Measurements from ENCODE around the gene CYS1. TPM values are rescaled to one million over a fixed set of nuclear protein-coding genes. Genes with fewer than 3 reads are reported as not detected.
A peak's percentile ranks its signal among the peaks of the same experiment; 100 is the strongest.

Gene CYS1
- total and polyA plus RNA-seq, 4 donors: 0.07 to 4.1 (median 1.0) TPM

- TF ChIP-seq REST (IDR thresholded peaks at IDR 0.05): peak; percentile 86
Measured at GRCh38 chr2:10019174-10019573, 61.0 kb downstream of the CYS1 start (continued).

GRCh38 chr2:10017313-10017941 lies 62.8 kb downstream of the CYS1 start:
- H3K36me3 ChIP-seq (ENCODE audit: control insufficient read depth in 4 of 4, insufficient read depth in 3 of 4, low read depth in 1 of 4, low read length in 3 of 4): no peaks in the 10 kb centered on the region
- TF ChIP-seq CTCF (IDR thresholded peaks at IDR 0.05; ENCODE audit: low read depth, low read length, missing input control): no peak
- TF ChIP-seq NR2F2 (IDR thresholded peaks at IDR 0.05): no peak
- TF ChIP-seq SP1 (IDR thresholded peaks at IDR 0.05): peak; percentile 78
- peak; percentile 74 to 94 for TF ChIP-seq HNF4A (conservative IDR thresholded peaks at IDR 0.05)
- peak; percentile 51 for TF ChIP-seq FOXA2 (IDR thresholded peaks at IDR 0.05)
- peak; percentile 35 for TF ChIP-seq ZBTB33 (IDR thresholded peaks at IDR 0.05)
- TF ChIP-seq MAX (IDR thresholded peaks at IDR 0.05): peak; percentile 90
- no peak for TF ChIP-seq ATF3 (IDR thresholded peaks at IDR 0.05)
- TF ChIP-seq JUND (IDR thresholded peaks at IDR 0.05): peak in 1 of 2 donors; percentile 75
- TF ChIP-seq RXRA (IDR thresholded peaks at IDR 0.05): peak; percentile 70 to 96
- TF ChIP-seq RAD21 (IDR thresholded peaks at IDR 0.05): no peak
- peak in 1 of 2 donors; percentile 91 for TF ChIP-seq EGR1 (IDR thresholded peaks at IDR 0.05; ENCODE audit: low read depth in 2 of 2)
- DNase-seq (ENCODE audit: low spot score): no peak
- peak overlapping the region; percentile 64 to 72 for H3K27ac ChIP-seq (ENCODE audit: low read depth in 1 of 2, low read length in 2 of 2)
- H3K4me3 ChIP-seq (ENCODE audit: low read depth in 1 of 3, low read length in 3 of 3): no peak overlapping the region
- no peaks in the 10 kb centered on the region for H3K27me3 ChIP-seq (ENCODE audit: control insufficient read depth in 4 of 4, insufficient read depth in 4 of 4, low read length in 3 of 4)
- H3K9me3 ChIP-seq (ENCODE audit: control insufficient read depth in 4 of 4, low read length in 3 of 4): no peaks in the 10 kb centered on the region
- H3K4me1 ChIP-seq (ENCODE audit: control insufficient read depth in 4 of 4, insufficient read depth in 4 of 4, low read length in 3 of 4): peaks cover 14 to 35% (median 26%) of the 10 kb centered on the region in 4 donors
- WGBS: 72% methylated on average over 5 of the region's 5 CpGs
- peak overlapping the region in 1 of 2 donors; percentile 42 for H3K9ac ChIP-seq (ENCODE audit: low read depth in 1 of 2, low read length in 2 of 2)

Measured in liver (tissue), 9 donors.